Esophagus squamous epithelium (tissue), 5 donors: Measurements from ENCODE around the gene CCDC97. TPM values are rescaled to one million over a fixed set of nuclear protein-coding genes. Genes with fewer than 3 reads are reported as not detected.
A peak's percentile ranks its signal among the peaks of the same experiment; 100 is the strongest.

Experiments used
- DNase-seq: peaks from one replicate; lab custom pipeline; 2025; lab: John Stamatoyannopoulos, UW
- H3K27ac ChIP-seq, 4 donors: fragments of 200-600 bp; sonication (generic); one replicate each; pipeline ENCODE4 v1.5.1; 2016 to 2019; ENCODE audit warnings: mild to moderate bottlenecking in 1 of 4
- H3K27me3 ChIP-seq, 4 donors: fragments of 200-600 bp; sonication (generic); 1 replicate in 3 of 4; 2 replicates in 1 of 4; pipeline versions ENCODE4 v1.5.1 to v1.6.0; 2017 to 2021; ENCODE audit warnings: antibody characterized with exemption in 1 of 4
- H3K36me3 ChIP-seq, 3 donors: fragments of 200-600 bp; sonication (generic); one replicate each; pipeline ENCODE4 v1.5.1; 2016 to 2019
- H3K4me1 ChIP-seq, 3 donors: fragments of 200-600 bp; sonication (generic); one replicate each; pipeline ENCODE4 v1.5.1; 2017 to 2019
- H3K4me3 ChIP-seq, 4 donors: fragments of 200-600 bp; sonication (generic); 1 replicate in 3 of 4; 2 replicates in 1 of 4; pipeline ENCODE4 v1.5.1; 2016 to 2019; ENCODE audit warnings: mild to moderate bottlenecking in 2 of 4, moderate library complexity in 1 of 4
- H3K9me3 ChIP-seq, 3 donors: fragments of 200-600 bp; sonication (generic); one replicate each; pipeline ENCODE4 v1.5.1; 2016 to 2019
- CTCF ChIP-seq, 6 experiments: fragments of 450-650 bp in 4 of 6; fragments of 200-600 bp in 2 of 6; sonication (generic) in 2 of 6; IDR thresholded peaks; one replicate each; pipeline ENCODE4 v1.5.1; 2016 to 2019; ENCODE audit warnings: antibody characterized with exemption in 6 of 6, mild to moderate bottlenecking in 4 of 6, moderate library complexity in 4 of 6
- POLR2A ChIP-seq, 4 donors: fragments of 450-650 bp; IDR thresholded peaks; one replicate each; pipeline ENCODE4 v1.6.1; 2017; ENCODE audit warnings: antibody characterized with exemption in 4 of 4, mild to moderate bottlenecking in 4 of 4, moderate library complexity in 3 of 4
- WGBS, 2 donors: methylation state at CpG; one replicate each; pipeline ENCODE4 v1.1.5; 2018; 5-methylcytosine and 5-hydroxymethylcytosine counted together
- intact Hi-C: fragments of 100-400 bp; cut with DNase I; formaldehyde crosslinking; loops from one replicate; pipeline ENCODE4 v1.15.0; 2022
- total RNA-seq, 4 donors: library from RNA; depleted of rRNA; stranded (reverse); fragments of >200 nt; gene quantifications; one replicate each; pipeline ENCODE4 v1.1.0, GENCODE V29; 2016
- donor health status: DM: yes; HTN: yes; CAD: no.

The CCDC97 gene
- total RNA-seq, 4 donors from 2014 or later: 9.4 to 19.5 (median 14.7) TPM

GRCh38 chr19:41350735-41351338, 40.9 kb downstream of the CCDC97 start:
- TF ChIP-seq CTCF (IDR thresholded peaks at IDR 0.05): no peak
- TF ChIP-seq POLR2A (IDR thresholded peaks at IDR 0.05): no peak
- H3K4me1 ChIP-seq: peaks cover 14 to 78% (median 17%) of the 10 kb centered on the region in 3 donors
- peak overlapping the region; percentile 75 to 90 (median 79) for H3K4me3 ChIP-seq
- DNase-seq: no peak
- no peaks in the 10 kb centered on the region for H3K27me3 ChIP-seq
- intact Hi-C loops: no loop called here
- H3K9me3 ChIP-seq: no peaks in the 10 kb centered on the region
- H3K36me3 ChIP-seq: peaks cover 0 to 26% (median 10%) of the 10 kb centered on the region in 3 donors
- H3K27ac ChIP-seq: peak overlapping the region; percentile 82 to 95 (median 92)
- 1 to 3% methylated on average over 20 of the region's 22 CpGs for WGBS, 2 donors

GRCh38 chr19:41351339-41352245, 41.6 kb downstream of the CCDC97 start:
- peaks cover 14 to 84% (median 17%) of the 10 kb centered on the region in 3 donors for H3K4me1 ChIP-seq
- H3K36me3 ChIP-seq: peaks cover 0 to 18% (median 10%) of the 10 kb centered on the region in 3 donors

GRCh38 chr19:41352279-41352608, 42.3 kb downstream of the CCDC97 start:
- no peak for TF ChIP-seq POLR2A (IDR thresholded peaks at IDR 0.05)
- no peak for TF ChIP-seq CTCF (IDR thresholded peaks at IDR 0.05)
- intact Hi-C loops: no loop called here
- DNase-seq: no peak
- 0 to 1% methylated on average over 9 to 12 of the region's 12 CpGs for WGBS, 2 donors
- Histone ChIP-seq H3K4me3 (peak overlapping the region; percentile 75 to 90 (median 79)), H3K9me3 (no peaks in the 10 kb centered on the region), H3K36me3 (peaks cover 0 to 12% (median 10%) of the 10 kb centered on the region in 3 donors), H3K27ac (peak overlapping the region; percentile 82 to 95 (median 92)), H3K4me1 (peaks cover 14 to 84% (median 17%) of the 10 kb centered on the region in 3 donors), H3K27me3 (no peaks in the 10 kb centered on the region)

More at GRCh38 chr19:41351339-41352245, 41.6 kb downstream of the CCDC97 start:
- peak overlapping the region; percentile 82 to 95 (median 92) for H3K27ac ChIP-seq
- intact Hi-C loops: no loop called here
- DNase-seq: peak; percentile 39
- H3K27me3 ChIP-seq: no peaks in the 10 kb centered on the region
- no peak for TF ChIP-seq CTCF (IDR thresholded peaks at IDR 0.05)
- peak in 2 of 4 donors; percentile 24 to 55 for TF ChIP-seq POLR2A (IDR thresholded peaks at IDR 0.05)
- 0 to 2% methylated on average over 31 to 49 of the region's 58 CpGs for WGBS, 2 donors
- no peaks in the 10 kb centered on the region for H3K9me3 ChIP-seq
- peak overlapping the region; percentile 75 to 90 (median 79) for H3K4me3 ChIP-seq

GRCh38 chr19:41352609-41353465, 42.9 kb downstream of the CCDC97 start:
- Histone ChIP-seq H3K27me3 (no peaks in the 10 kb centered on the region), H3K36me3 (peaks cover 0 to 6% (median 4%) of the 10 kb centered on the region in 3 donors), H3K27ac (peak overlapping the region; percentile 82 to 95 (median 92)), H3K9me3 (no peaks in the 10 kb centered on the region), H3K4me1 (peaks cover 14 to 86% (median 17%) of the 10 kb centered on the region in 3 donors), H3K4me3 (peak overlapping the region; percentile 75 to 90 (median 79))
- no peak for DNase-seq
- intact Hi-C loops: no loop called here
- 0% methylated on average over 18 to 40 of the region's 71 CpGs for WGBS, 2 donors
- TF ChIP-seq CTCF (IDR thresholded peaks at IDR 0.05) (peak in 5 of 6 experiments; percentile 6 to 46 (median 40)), POLR2A (IDR thresholded peaks at IDR 0.05) (no peak)
